ENCODE measurements around the gene TCN2. TPM values are rescaled to one million over a fixed set of nuclear protein-coding genes. Genes with fewer than 3 reads are reported as not detected.

Gene TCN2
- polyA plus RNA-seq (2012; ENCODE audit: insufficient read length, low read depth): 7.7 TPM

DNA sequence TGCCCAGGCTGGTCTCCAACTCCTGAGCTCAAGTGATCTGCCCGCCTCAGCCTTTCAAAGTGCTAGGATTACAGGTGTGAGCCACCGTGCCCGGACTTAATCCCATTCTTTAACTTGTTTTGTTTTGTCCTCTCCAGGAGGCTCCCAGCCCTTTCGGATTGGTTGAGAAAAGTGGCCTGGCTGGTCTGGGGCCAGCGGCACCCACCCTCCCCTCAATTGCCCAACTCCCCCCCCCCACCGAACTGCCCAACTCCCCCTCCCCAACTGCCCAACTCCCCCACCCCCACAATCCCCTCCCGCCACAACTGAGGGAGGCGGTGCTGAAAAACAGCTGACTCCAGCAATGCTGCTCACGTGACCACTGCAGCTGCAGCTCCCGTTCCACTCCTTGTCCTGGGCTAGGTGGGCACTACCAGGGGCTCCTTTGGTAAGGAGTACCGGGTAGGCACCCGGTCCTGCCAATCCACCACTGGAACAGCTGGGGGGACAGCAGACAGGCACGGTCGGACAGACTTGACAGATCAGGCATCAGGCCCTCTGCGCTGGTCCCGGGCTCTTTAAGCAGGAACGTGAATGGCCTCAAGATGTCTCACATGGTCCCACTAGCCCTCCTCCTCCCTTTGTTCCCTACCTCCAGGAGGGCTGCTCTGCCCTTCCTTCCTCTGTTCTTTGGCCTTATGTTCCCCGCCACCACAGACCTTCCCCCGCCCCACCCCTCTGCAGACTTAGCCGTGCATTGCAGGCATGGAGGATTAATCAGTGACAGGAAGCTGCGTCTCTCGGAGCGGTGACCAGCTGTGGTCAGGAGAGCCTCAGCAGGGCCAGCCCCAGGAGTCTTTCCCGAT is at the start of gene TCN2:
TSS of gene TCN2 (plus strand) at position 720 of the 845 bp plus-strand sequence. CDS start 158 bp downstream, outside the sequence.
- no peak for TF ChIP-seq FOXP2 (optimal IDR thresholded peaks at IDR 0.05; ENCODE audit: borderline replicate concordance, extremely low read depth, extremely low read length, insufficient read depth)
- TF ChIP-seq POLR2AphosphoS5 (IDR thresholded peaks at IDR 0.05; ENCODE audit: low read depth, low read length): peak; percentile 34; the same call in 1 of the 2 replicates

- TF ChIP-seq TAF1 (IDR thresholded peaks at IDR 0.05; ENCODE audit: borderline replicate concordance, insufficient read depth, low read length): no peak
- TF ChIP-seq REST (IDR thresholded peaks at IDR 0.05; ENCODE audit: insufficient read depth in 1 of 2, low read depth in 2 of 2, low read length in 2 of 2): no peak
- no peak for TF ChIP-seq FOXP2 (optimal IDR thresholded peaks at IDR 0.05; ENCODE audit: borderline replicate concordance, extremely low read depth, extremely low read length, insufficient read depth)
- no peak for TF ChIP-seq SIN3A (IDR thresholded peaks at IDR 0.05; ENCODE audit: borderline replicate concordance, insufficient read depth, low read length)
- no peak for TF ChIP-seq POLR2AphosphoS5 (IDR thresholded peaks at IDR 0.05; ENCODE audit: low read depth, low read length)
Observed at GRCh38 chr22:30557243-30557642, 49.7 kb upstream of the TCN2 start.

GRCh38 chr22:30559889-30560288 is 47.1 kb upstream of the TCN2 start:
- no peak for TF ChIP-seq SIN3A (IDR thresholded peaks at IDR 0.05; ENCODE audit: borderline replicate concordance, insufficient read depth, low read length)
- TF ChIP-seq REST (IDR thresholded peaks at IDR 0.05; ENCODE audit: insufficient read depth in 1 of 2, low read depth in 2 of 2, low read length in 2 of 2): no peak
- TF ChIP-seq FOXP2 (optimal IDR thresholded peaks at IDR 0.05; ENCODE audit: borderline replicate concordance, extremely low read depth, extremely low read length, insufficient read depth): no peak
- no peak for TF ChIP-seq POLR2AphosphoS5 (IDR thresholded peaks at IDR 0.05; ENCODE audit: low read depth, low read length)
- TF ChIP-seq TAF1 (IDR thresholded peaks at IDR 0.05; ENCODE audit: borderline replicate concordance, insufficient read depth, low read length): no peak

DNA sequence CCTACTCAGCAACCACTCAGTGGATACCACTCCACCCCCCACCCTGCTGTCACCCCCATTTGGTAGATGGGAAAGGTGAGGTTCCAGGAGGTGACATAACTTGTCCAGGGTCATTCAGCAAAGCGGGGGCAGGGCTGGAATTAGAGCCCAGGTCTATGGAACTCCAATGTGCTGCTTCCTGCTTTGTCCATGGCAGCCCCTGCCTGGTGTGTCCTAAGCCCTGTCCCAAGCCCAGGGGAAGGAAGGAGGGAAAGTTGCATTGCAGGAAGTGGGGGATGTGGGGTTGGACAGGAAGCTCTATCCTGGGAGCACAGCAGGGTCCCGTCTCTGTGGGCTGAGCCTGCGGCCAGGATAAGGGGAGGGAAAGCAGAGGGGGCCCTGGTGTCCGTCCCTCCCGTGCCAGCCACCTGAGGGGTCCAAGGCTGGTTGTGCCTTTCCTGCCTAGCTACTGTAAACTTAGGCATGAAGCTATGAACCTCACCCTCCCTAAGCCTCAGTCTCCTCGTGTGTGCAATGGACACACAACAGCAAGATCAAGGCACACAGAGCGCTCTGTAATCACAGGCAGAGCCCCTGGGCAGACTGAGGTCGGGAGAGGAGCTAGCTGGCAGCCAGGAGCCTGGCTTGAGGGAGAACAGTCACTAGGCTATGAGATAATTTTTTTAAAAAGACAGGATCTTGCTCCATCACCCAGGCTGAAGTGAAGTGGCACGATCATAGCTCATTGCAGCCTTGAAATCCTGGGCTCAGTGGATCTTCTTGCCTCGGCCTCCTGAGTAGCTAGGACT is 45.4 kb upstream of the TCN2 start:
- TF ChIP-seq TAF1 (IDR thresholded peaks at IDR 0.05; ENCODE audit: borderline replicate concordance, insufficient read depth, low read length): no peak

DNA sequence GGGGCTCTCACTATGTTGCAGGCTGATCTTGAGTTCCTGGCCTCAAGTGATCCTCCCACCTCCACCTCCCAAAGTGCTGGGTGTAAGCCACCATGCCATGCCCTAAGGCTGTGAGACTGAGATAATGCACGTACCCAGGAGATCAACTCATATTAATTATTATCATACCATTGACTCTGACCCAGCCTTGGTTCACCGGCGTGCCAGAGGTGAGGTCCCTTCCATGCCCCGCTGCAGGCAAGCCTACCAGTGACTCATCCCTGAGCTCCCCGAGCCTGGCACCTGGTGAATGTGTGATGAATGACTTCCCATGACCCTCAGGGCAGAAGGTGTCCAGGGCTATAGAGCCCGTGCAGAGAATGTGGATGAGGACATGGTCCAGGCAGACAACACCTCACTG is 44.6 kb upstream of the TCN2 start:
- TF ChIP-seq POLR2AphosphoS5 (IDR thresholded peaks at IDR 0.05; ENCODE audit: low read depth, low read length) (no peak), FOXP2 (optimal IDR thresholded peaks at IDR 0.05; ENCODE audit: borderline replicate concordance, extremely low read depth, extremely low read length, insufficient read depth) (no peak), REST (IDR thresholded peaks at IDR 0.05; ENCODE audit: insufficient read depth in 1 of 2, low read depth in 2 of 2, low read length in 2 of 2) (no peak), TAF1 (IDR thresholded peaks at IDR 0.05; ENCODE audit: borderline replicate concordance, insufficient read depth, low read length) (no peak), SIN3A (IDR thresholded peaks at IDR 0.05; ENCODE audit: borderline replicate concordance, insufficient read depth, low read length) (no peak)
